Mammary epithelial cell (primary cell): ENCODE results near the gene CUX1.

Experiments
- CTCF ChIP-seq, 2 donors: IDR thresholded peaks in 1 of 2; conservative IDR thresholded peaks in 1 of 2; 2 replicates each; pipeline ENCODE4 v1.5.1; 2011 to 2012; ENCODE audit warnings: inconsistent platforms in 2 of 2, low read length in 2 of 2, mild to moderate bottlenecking in 2 of 2, control low read depth in 1 of 2, low read depth in 1 of 2; ENCODE audit not compliant: insufficient read depth in 1 of 2; ENCODE audit errors: extremely low read depth in 1 of 2
- EZH2 ChIP-seq: IDR thresholded peaks from 2 replicates; pipeline ENCODE4 v1.6.1; 2012; ENCODE audit warnings: low read length, inconsistent platforms, borderline replicate concordance

GRCh38 chr7:101927389-101927788, 110.0 kb downstream of the CUX1 start:
- TF ChIP-seq CTCF (conservative IDR thresholded peaks at IDR 0.05 in 1 of 2, IDR thresholded peaks at IDR 0.05 in 1 of 2; ENCODE audit: extremely low read depth in 1 of 2, insufficient read depth in 1 of 2, low read depth in 1 of 2, low read length in 2 of 2), result no peak
- no peak for TF ChIP-seq EZH2
